ENCODE data around the gene CAMTA1.

DNA sequence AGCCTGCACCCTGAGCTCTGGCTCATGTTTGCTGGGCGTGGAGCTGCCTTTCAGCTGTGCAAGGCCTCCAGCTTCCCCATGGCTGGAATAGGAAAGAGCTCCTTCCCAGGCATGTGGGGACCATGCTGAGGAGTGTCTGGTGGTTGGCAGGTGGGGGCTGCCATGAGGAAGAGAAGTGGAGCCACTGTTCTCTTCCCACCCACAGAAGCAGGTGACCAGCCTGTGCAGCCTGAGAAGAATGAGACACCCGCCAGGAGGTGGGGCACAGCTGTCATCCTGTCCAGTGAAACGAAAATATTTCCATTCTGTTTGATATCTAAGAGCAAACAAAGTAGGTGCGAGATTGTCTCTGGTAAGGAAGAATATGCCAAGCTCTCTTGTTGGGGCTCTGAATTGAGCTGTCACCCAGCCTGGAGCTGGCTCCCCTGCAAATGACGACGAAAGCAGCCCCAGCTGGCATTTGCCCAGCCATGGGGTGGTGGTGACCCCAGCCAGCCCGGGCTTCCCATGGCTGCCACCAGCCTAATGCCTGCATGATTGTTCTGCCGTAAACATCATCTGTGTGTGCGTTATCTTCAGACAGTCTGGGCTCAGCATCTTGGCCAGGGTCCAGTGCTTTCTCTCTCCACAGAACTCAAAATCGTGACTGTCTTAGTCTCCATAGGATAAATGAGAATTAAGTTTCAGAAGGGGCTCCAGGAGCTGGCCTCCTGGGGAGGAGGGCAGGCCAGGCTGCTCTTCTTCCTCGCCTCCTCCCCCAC is 556.1 kb downstream of the CAMTA1 start:
- TF ChIP-seq, protein P1, sequence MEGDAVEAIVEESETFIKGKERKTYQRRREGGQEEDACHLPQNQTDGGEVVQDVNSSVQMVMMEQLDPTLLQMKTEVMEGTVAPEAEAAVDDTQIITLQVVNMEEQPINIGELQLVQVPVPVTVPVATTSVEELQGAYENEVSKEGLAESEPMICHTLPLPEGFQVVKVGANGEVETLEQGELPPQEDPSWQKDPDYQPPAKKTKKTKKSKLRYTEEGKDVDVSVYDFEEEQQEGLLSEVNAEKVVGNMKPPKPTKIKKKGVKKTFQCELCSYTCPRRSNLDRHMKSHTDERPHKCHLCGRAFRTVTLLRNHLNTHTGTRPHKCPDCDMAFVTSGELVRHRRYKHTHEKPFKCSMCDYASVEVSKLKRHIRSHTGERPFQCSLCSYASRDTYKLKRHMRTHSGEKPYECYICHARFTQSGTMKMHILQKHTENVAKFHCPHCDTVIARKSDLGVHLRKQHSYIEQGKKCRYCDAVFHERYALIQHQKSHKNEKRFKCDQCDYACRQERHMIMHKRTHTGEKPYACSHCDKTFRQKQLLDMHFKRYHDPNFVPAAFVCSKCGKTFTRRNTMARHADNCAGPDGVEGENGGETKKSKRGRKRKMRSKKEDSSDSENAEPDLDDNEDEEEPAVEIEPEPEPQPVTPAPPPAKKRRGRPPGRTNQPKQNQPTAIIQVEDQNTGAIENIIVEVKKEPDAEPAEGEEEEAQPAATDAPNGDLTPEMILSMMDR (IDR thresholded peaks at IDR 0.05 in 2 of 3, conservative IDR thresholded peaks at IDR 0.05 in 1 of 3; ENCODE audit: insufficient read depth in 2 of 3, low read depth in 1 of 3, low read length in 3 of 3), result no peak
- TF ChIP-seq, protein P2, sequence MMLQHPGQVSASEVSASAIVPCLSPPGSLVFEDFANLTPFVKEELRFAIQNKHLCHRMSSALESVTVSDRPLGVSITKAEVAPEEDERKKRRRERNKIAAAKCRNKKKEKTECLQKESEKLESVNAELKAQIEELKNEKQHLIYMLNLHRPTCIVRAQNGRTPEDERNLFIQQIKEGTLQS (IDR thresholded peaks at IDR 0.05), result no peak
- TF ChIP-seq, protein P2 (CRISPR knock-in tag; conservative IDR thresholded peaks at IDR 0.05), result no peak
- TF ChIP-seq BRD4 (IDR thresholded peaks at IDR 0.05) (no peak), EP300 (IDR thresholded peaks at IDR 0.05; ENCODE audit: low read length) (no peak), ZKSCAN8 (CRISPR knock-in tag; IDR thresholded peaks at IDR 0.05) (no peak), RAD21 (CRISPR knock-in tag; conservative IDR thresholded peaks at IDR 0.05 in 1 of 2, IDR thresholded peaks at IDR 0.05 in 1 of 2) (no peak), SNRNP70 (optimal IDR thresholded peaks at IDR 0.05; ENCODE audit: low read depth, low read length) (no peak), BHLHE40 (IDR thresholded peaks at IDR 0.05; ENCODE audit: low read length) (no peak), RFX5 (IDR thresholded peaks at IDR 0.05; ENCODE audit: low read depth, low read length) (no peak), SREBF2 (CRISPR knock-in tag; IDR thresholded peaks at IDR 0.05) (no peak)
- TF ChIP-seq, protein P3, sequence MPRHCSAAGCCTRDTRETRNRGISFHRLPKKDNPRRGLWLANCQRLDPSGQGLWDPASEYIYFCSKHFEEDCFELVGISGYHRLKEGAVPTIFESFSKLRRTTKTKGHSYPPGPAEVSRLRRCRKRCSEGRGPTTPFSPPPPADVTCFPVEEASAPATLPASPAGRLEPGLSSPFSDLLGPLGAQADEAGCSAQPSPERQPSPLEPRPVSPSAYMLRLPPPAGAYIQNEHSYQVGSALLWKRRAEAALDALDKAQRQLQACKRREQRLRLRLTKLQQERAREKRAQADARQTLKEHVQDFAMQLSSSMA (CRISPR knock-in tag; IDR thresholded peaks at IDR 0.05), result no peak
- TF ChIP-seq, protein P4, sequence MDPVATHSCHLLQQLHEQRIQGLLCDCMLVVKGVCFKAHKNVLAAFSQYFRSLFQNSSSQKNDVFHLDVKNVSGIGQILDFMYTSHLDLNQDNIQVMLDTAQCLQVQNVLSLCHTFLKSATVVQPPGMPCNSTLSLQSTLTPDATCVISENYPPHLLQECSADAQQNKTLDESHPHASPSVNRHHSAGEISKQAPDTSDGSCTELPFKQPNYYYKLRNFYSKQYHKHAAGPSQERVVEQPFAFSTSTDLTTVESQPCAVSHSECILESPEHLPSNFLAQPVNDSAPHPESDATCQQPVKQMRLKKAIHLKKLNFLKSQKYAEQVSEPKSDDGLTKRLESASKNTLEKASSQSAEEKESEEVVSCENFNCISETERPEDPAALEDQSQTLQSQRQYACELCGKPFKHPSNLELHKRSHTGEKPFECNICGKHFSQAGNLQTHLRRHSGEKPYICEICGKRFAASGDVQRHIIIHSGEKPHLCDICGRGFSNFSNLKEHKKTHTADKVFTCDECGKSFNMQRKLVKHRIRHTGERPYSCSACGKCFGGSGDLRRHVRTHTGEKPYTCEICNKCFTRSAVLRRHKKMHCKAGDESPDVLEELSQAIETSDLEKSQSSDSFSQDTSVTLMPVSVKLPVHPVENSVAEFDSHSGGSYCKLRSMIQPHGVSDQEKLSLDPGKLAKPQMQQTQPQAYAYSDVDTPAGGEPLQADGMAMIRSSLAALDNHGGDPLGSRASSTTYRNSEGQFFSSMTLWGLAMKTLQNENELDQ (CRISPR knock-in tag; IDR thresholded peaks at IDR 0.05; ENCODE audit: borderline replicate concordance), result no peak
